Keratinocyte (primary cell): ENCODE measurements around the gene AFF2. TPM values are rescaled to one million over a fixed set of nuclear protein-coding genes. Genes with fewer than 3 reads are reported as not detected.

Source experiments
- DNase-seq: peaks from one replicate; pipeline ENCODE4 v3.0.0-alpha.2; 2011; ENCODE audit warnings: low read depth, missing footprints, low spot score
- FAIRE-seq: peaks from 2 replicates; lab custom pipeline; 2011; peaks lifted over from hg19 to GRCh38; lab: Jason Lieb, UNC
- H2AFZ ChIP-seq: 2 replicates; pipeline ENCODE4 v1.6.0; 2012; ENCODE audit warnings: low read length, control low read depth, inconsistent platforms; ENCODE audit not compliant: control insufficient read depth
- H3K27ac ChIP-seq: 2 replicates; pipeline ENCODE4 v1.5.1; 2011; ENCODE audit warnings: low read length; ENCODE audit not compliant: control insufficient read depth, insufficient read depth
- H3K27me3 ChIP-seq: 3 replicates; pipeline ENCODE4 v1.6.0; 2011; ENCODE audit warnings: low read length; ENCODE audit not compliant: control insufficient read depth, insufficient read depth; ENCODE audit errors: extremely low read depth
- H3K36me3 ChIP-seq, 2 experiments: 2 replicates in 1 of 2; 3 replicates in 1 of 2; pipeline ENCODE4 v1.5.1; 2011; ENCODE audit warnings: low read length in 2 of 2, mild to moderate bottlenecking in 1 of 2; ENCODE audit not compliant: control insufficient read depth in 2 of 2, insufficient read depth in 2 of 2; ENCODE audit errors: extremely low read depth in 1 of 2
- H3K4me1 ChIP-seq: 3 replicates; pipeline ENCODE4 v1.5.1; 2011; ENCODE audit warnings: low read length; ENCODE audit not compliant: control insufficient read depth, insufficient read depth; ENCODE audit errors: extremely low read depth
- H3K4me2 ChIP-seq: 3 replicates; pipeline ENCODE4 v1.6.0; 2011; ENCODE audit warnings: low read depth, low read length; ENCODE audit not compliant: control insufficient read depth, insufficient read depth; ENCODE audit errors: extremely low read depth
- H3K4me3 ChIP-seq, 3 experiments: fragments of 200-600 bp in 1 of 3; sonication (generic) in 1 of 3; 2 replicates in 2 of 3; 3 replicates in 1 of 3; pipeline ENCODE4 v1.5.1; 2011 to 2016; ENCODE audit warnings: low read length in 3 of 3, mild to moderate bottlenecking in 3 of 3, control low read depth in 2 of 3, inconsistent platforms in 1 of 3, low read depth in 1 of 3, mixed read lengths in 1 of 3, mixed run types in 1 of 3, moderate library complexity in 1 of 3; ENCODE audit not compliant: control insufficient read depth in 2 of 3, insufficient read depth in 2 of 3; ENCODE audit errors: extremely low read depth in 1 of 3
- H3K79me2 ChIP-seq: 2 replicates; pipeline ENCODE4 v1.6.0; 2012; ENCODE audit warnings: low read length; ENCODE audit not compliant: control insufficient read depth, insufficient read depth
- H3K9ac ChIP-seq: 3 replicates; pipeline ENCODE4 v1.6.0; 2011; ENCODE audit warnings: low read length; ENCODE audit not compliant: control insufficient read depth, insufficient read depth; ENCODE audit errors: extremely low read depth
- H3K9me1 ChIP-seq: 3 replicates; pipeline ENCODE4 v1.6.0; 2011; ENCODE audit warnings: low read length; ENCODE audit not compliant: control insufficient read depth, insufficient read depth; ENCODE audit errors: extremely low read depth
- H3K9me3 ChIP-seq: 2 replicates; pipeline ENCODE4 v1.5.1; 2012; ENCODE audit warnings: low read depth, low read length; ENCODE audit not compliant: control insufficient read depth
- H4K20me1 ChIP-seq: 3 replicates; pipeline ENCODE4 v1.6.0; 2011; ENCODE audit warnings: low read length; ENCODE audit not compliant: control insufficient read depth, insufficient read depth; ENCODE audit errors: extremely low read depth
- CTCF ChIP-seq, 3 experiments: IDR thresholded peaks in 1 of 3; conservative IDR thresholded peaks in 1 of 3; optimal IDR thresholded peaks in 1 of 3; 2 replicates in 2 of 3; 3 replicates in 1 of 3; pipeline versions ENCODE3 to v1.5.1; 2011; ENCODE audit warnings: low read length in 3 of 3, mild to moderate bottlenecking in 3 of 3, moderate library complexity in 2 of 3, control low read depth in 1 of 3, inconsistent platforms in 1 of 3; ENCODE audit not compliant: insufficient read depth in 2 of 3; ENCODE audit errors: extremely low read depth in 1 of 3
- EZH2 ChIP-seq: IDR thresholded peaks from one replicate; pipeline ENCODE4 v1.6.1; 2012; ENCODE audit warnings: inconsistent platforms, mild to moderate bottlenecking, low read length, moderate library complexity
- dilution Hi-C: fragments of 300-500 bp; cut with MboI; formaldehyde crosslinking; loops from one replicate; pipeline ENCODE4 v1.7.0; 2020; ENCODE audit warnings: low sequenced_read_pairs; ENCODE audit not compliant: extremely low pct_ligation_motif_present
- polyA plus RNA-seq, 5 experiments: library from polyadenylated mRNA; depleted of rRNA in 3 of 5; stranded (reverse) in 3 of 5; stranded (forward) in 1 of 5; unstranded in 1 of 5; fragments of >200 nt; gene quantifications; 1 replicate in 1 of 5; 2 replicates in 3 of 5; 3 replicates in 1 of 5; pipeline versions ENCODE4 v1.2.1 to v1.2.3, GENCODE V29; 2011 to 2012; ENCODE audit warnings: missing spikeins in 2 of 5, low read depth in 1 of 5, low replicate concordance in 1 of 5

The AFF2 gene
- polyA plus RNA-seq, 1 donor (not counting 4 experiments of a cell fraction or from before 2014, with no cell fraction given): 0.01 TPM

- H3K9me3 ChIP-seq: no peaks in the 10 kb centered on the region
- no peaks in the 10 kb centered on the region for H3K79me2 ChIP-seq
- H2AFZ ChIP-seq: no peak overlapping the region
- no peak overlapping the region for H3K4me3 ChIP-seq
- H3K9ac ChIP-seq: no peak overlapping the region
- no peaks in the 10 kb centered on the region for H4K20me1 ChIP-seq
- H3K9me1 ChIP-seq: no peaks in the 10 kb centered on the region
- H3K27me3 ChIP-seq: no peaks in the 10 kb centered on the region
- H3K36me3 ChIP-seq: no peaks in the 10 kb centered on the region
- no peak overlapping the region for H3K27ac ChIP-seq
- no peaks in the 10 kb centered on the region for H3K4me1 ChIP-seq
- DNase-seq (no peak), FAIRE-seq (no peak)
- dilution Hi-C loops: no loop called here
- H3K4me2 ChIP-seq: no peak overlapping the region
- TF ChIP-seq EZH2 (no peak), CTCF (optimal IDR thresholded peaks at IDR 0.05 in 1 of 3, IDR thresholded peaks at IDR 0.05 in 1 of 3, conservative IDR thresholded peaks at IDR 0.05 in 1 of 3; ENCODE audit: extremely low read depth in 1 of 3, insufficient read depth in 2 of 3, low read length in 3 of 3) (no peak)
Observed at GRCh38 chrX:148670277-148670676, 169.9 kb downstream of the AFF2 start.

GRCh38 chrX:148672517-148672916 is 172.1 kb downstream of the AFF2 start:
- H3K9ac ChIP-seq: no peak overlapping the region
- no peaks in the 10 kb centered on the region for H3K27me3 ChIP-seq
- dilution Hi-C loops: no loop called here
- H4K20me1 ChIP-seq: no peaks in the 10 kb centered on the region
- no peak overlapping the region for H2AFZ ChIP-seq
- H3K79me2 ChIP-seq: no peaks in the 10 kb centered on the region
- H3K27ac ChIP-seq: no peak overlapping the region
- no peaks in the 10 kb centered on the region for H3K9me3 ChIP-seq
- FAIRE-seq (no peak), DNase-seq (no peak)
- H3K4me2 ChIP-seq: no peak overlapping the region
- no peak overlapping the region for H3K4me3 ChIP-seq
- H3K36me3 ChIP-seq: no peaks in the 10 kb centered on the region
- no peaks in the 10 kb centered on the region for H3K4me1 ChIP-seq
- no peaks in the 10 kb centered on the region for H3K9me1 ChIP-seq
- TF ChIP-seq CTCF (optimal IDR thresholded peaks at IDR 0.05 in 1 of 3, IDR thresholded peaks at IDR 0.05 in 1 of 3, conservative IDR thresholded peaks at IDR 0.05 in 1 of 3; ENCODE audit: extremely low read depth in 1 of 3, insufficient read depth in 2 of 3, low read length in 3 of 3): no peak
- no peak for TF ChIP-seq EZH2
